GM21381 (cell line): ENCODE results near the gene SH3RF2.

Experiments
- ATAC-seq: cut with Tn5 transposase; IDR thresholded peaks from one replicate; pipeline ENCODE4 v1.9.1; 2021; ENCODE audit warnings: mild to moderate bottlenecking, moderate library complexity; ENCODE audit not compliant: unreplicated experiment

SH3RF2 gene

GRCh38 chr5:146112476-146112875, 176.1 kb downstream of the SH3RF2 start:
- ATAC-seq, result no peak
